Measurements from ENCODE around the gene GPER1.

DNA sequence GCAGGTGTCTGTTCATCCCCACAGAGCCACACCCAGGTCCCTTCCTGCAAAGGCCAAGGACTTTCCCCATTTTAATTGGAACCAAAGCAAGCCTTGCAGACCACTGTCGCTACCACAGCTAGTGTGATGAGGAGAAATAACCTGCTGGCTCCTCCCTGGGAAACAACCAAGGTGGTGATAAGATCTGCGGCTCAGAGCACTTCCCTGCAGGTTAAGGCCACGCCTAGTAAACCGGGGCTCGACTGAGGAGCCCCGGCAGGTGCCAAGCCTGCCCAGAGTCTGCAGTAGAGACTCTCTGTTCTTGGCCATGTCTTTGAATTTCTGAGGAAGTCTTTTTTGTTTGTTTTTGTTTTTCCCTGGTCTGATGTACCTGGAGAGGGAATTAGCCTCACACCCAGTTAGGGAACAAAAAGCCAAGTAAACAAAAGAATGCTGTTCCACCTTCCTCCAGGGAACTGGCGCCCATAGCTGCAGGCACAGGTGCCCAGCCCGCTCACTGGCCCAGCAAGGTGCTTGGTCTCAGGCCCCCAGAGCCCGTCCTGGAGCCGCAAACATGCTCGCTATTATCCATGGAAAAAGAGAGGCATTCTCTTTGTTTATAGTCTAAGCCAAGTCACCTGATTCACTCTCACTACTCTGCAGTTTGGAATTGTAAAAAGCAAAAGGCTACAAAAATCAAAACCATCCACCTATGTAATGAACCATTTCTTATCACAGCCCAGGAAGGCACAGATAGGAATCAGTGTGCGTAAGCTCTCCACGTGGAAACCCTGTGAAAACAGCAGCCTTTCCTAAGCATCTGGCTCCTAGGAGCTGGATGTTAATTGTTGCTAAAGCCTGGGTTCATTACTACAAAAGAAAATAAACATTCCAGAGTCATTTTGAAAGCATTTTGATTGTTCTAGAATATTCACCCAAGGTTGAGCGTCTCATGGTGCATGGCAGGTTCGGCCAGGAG, 40.9 kb upstream of the GPER1 start:
- TF ChIP-seq POLR2A (IDR thresholded peaks at IDR 0.05; ENCODE audit: low read length) (no peak), GATA1 (IDR thresholded peaks at IDR 0.05; ENCODE audit: low read depth, low read length) (no peak)

Data from erythroblast (primary cell).